Endothelial cell of umbilical vein (primary cell): ENCODE data around the gene SYCP1. TPM values are rescaled to one million over a fixed set of nuclear protein-coding genes. Genes with fewer than 3 reads are reported as not detected.

Experiments
- BruUV-seq: library from RNA; stranded (reverse); fragments of 400-500 nt; replicated peaks from 2 replicates; lab custom pipeline; 2021; lab: Mats Ljungman, UMichigan
- CTCF ChIA-PET: fragments of 300-600, 350-600 bp; sonication (Branson Sonifier 250); formaldehyde crosslinking; loops from one replicate; lab custom pipeline; 2021; ENCODE audit warnings: antibody characterized with exemption, inconsistent platforms; lab: Charles Lee
- POLR2A ChIA-PET: fragments of 300-600, 350-600 bp; sonication (Branson Sonifier 250); formaldehyde crosslinking; loops from one replicate; lab custom pipeline; 2021; ENCODE audit warnings: antibody characterized with exemption, inconsistent platforms; lab: Charles Lee
- DNase-seq: peaks from one replicate; pipeline ENCODE4 v3.0.0-alpha.2; 2011; ENCODE audit warnings: low read depth, low spot score
- FAIRE-seq: peaks from 2 replicates; lab custom pipeline; 2011; peaks lifted over from hg19 to GRCh38; lab: Jason Lieb, UNC
- H2AFZ ChIP-seq: 2 replicates; pipeline ENCODE4 v1.6.0; 2012; ENCODE audit warnings: low read depth, low read length, control low read depth, inconsistent platforms
- H3K27ac ChIP-seq: 2 replicates; pipeline ENCODE4 v1.5.1; 2011; ENCODE audit warnings: low read depth, mild to moderate bottlenecking, control low read depth, low read length, moderate library complexity; ENCODE audit not compliant: insufficient read depth
- H3K27me3 ChIP-seq, 2 experiments: 2 replicates each; pipeline versions ENCODE4 v1.6.0 to v1.6.1; 2011; ENCODE audit warnings: low read length in 2 of 2, mixed read lengths in 1 of 2; ENCODE audit not compliant: control insufficient read depth in 2 of 2, insufficient read depth in 2 of 2
- H3K36me3 ChIP-seq, 2 experiments: 2 replicates in 1 of 2; 3 replicates in 1 of 2; pipeline ENCODE4 v1.5.1; 2011; ENCODE audit warnings: low read length in 2 of 2, mild to moderate bottlenecking in 1 of 2, moderate library complexity in 1 of 2; ENCODE audit not compliant: control insufficient read depth in 2 of 2, insufficient read depth in 2 of 2; ENCODE audit errors: extremely low read depth in 1 of 2
- H3K4me1 ChIP-seq: 3 replicates; pipeline ENCODE4 v1.5.1; 2011; ENCODE audit warnings: mild to moderate bottlenecking, low read length; ENCODE audit not compliant: control insufficient read depth, insufficient read depth; ENCODE audit errors: extremely low read depth
- H3K4me2 ChIP-seq: 2 replicates; pipeline ENCODE4 v1.6.1; 2011; ENCODE audit warnings: low read length, control low read depth, mixed read lengths; ENCODE audit not compliant: insufficient read depth
- H3K4me3 ChIP-seq, 3 experiments: fragments of 200-600 bp in 1 of 3; sonication (generic), shearing (Covaris generic) in 1 of 3; replicated peaks in 1 of 3; 2 replicates each; pipeline ENCODE4 v1.5.1; 2011 to 2016; ENCODE audit warnings: control low read depth in 3 of 3, low read length in 3 of 3, mild to moderate bottlenecking in 2 of 3, inconsistent platforms in 1 of 3, low read depth in 1 of 3, moderate library complexity in 1 of 3; ENCODE audit not compliant: insufficient read depth in 1 of 3
- H3K79me2 ChIP-seq: 2 replicates; pipeline ENCODE4 v1.6.0; 2012; ENCODE audit warnings: low read length, inconsistent platforms; ENCODE audit not compliant: control insufficient read depth, insufficient read depth
- H3K9ac ChIP-seq: replicated peaks from 2 replicates; pipeline ENCODE3; 2011; ENCODE audit warnings: low read length, control low read depth; ENCODE audit not compliant: insufficient read depth; ENCODE audit errors: extremely low read depth
- H3K9me1 ChIP-seq: replicated peaks from 3 replicates; pipeline ENCODE4 v1.6.0; 2011; ENCODE audit warnings: mild to moderate bottlenecking, low read length; ENCODE audit not compliant: control insufficient read depth, insufficient read depth; ENCODE audit errors: extremely low read depth
- H3K9me3 ChIP-seq: replicated peaks from 2 replicates; pipeline ENCODE4 v1.5.1; 2012; ENCODE audit warnings: low read length, inconsistent platforms; ENCODE audit not compliant: control insufficient read depth, insufficient read depth
- H4K20me1 ChIP-seq: replicated peaks from 2 replicates; pipeline ENCODE3; 2011; ENCODE audit warnings: mild to moderate bottlenecking, low read length; ENCODE audit not compliant: control insufficient read depth, insufficient read depth; ENCODE audit errors: extremely low read depth
- CTCF ChIP-seq, 2 donors: IDR thresholded peaks; 1 replicate in 1 of 2; 2 replicates in 1 of 2; pipeline ENCODE4 v1.5.1; 2011; ENCODE audit warnings: low read length in 2 of 2, mild to moderate bottlenecking in 2 of 2, moderate library complexity in 2 of 2, control low read depth in 1 of 2, inconsistent platforms in 1 of 2, low read depth in 1 of 2; ENCODE audit not compliant: insufficient read depth in 1 of 2; ENCODE audit errors: extremely low read depth in 1 of 2
- EZH2 ChIP-seq: IDR thresholded peaks from 2 replicates; pipeline ENCODE4 v1.6.1; 2012; ENCODE audit warnings: borderline replicate concordance, low read depth, mild to moderate bottlenecking, moderate library complexity, low read length, inconsistent platforms; ENCODE audit not compliant: severe bottlenecking
- FOS ChIP-seq: IDR thresholded peaks from 2 replicates; pipeline ENCODE4 v1.6.1; 2011; ENCODE audit warnings: mild to moderate bottlenecking, low read length, moderate library complexity, borderline replicate concordance; ENCODE audit not compliant: insufficient read depth
- GATA2 ChIP-seq: IDR thresholded peaks from 2 replicates; pipeline ENCODE4 v1.7.0; 2011; ENCODE audit warnings: low read depth, mild to moderate bottlenecking, moderate library complexity, mixed read lengths, low read length; ENCODE audit not compliant: insufficient read length, insufficient read depth
- JUN ChIP-seq: IDR thresholded peaks from 2 replicates; pipeline ENCODE4 v1.6.1; 2011; ENCODE audit warnings: borderline replicate concordance, low read depth; ENCODE audit not compliant: insufficient read length, insufficient read depth
- MAX ChIP-seq: IDR thresholded peaks from 2 replicates; pipeline ENCODE4 v1.6.1; 2011; ENCODE audit not compliant: insufficient read depth, insufficient read length
- MYC ChIP-seq: IDR thresholded peaks from one replicate; pipeline ENCODE4 v1.6.1; 2011; ENCODE audit warnings: mild to moderate bottlenecking, low read depth, low read length
- POLR2A ChIP-seq: IDR thresholded peaks from 2 replicates; pipeline ENCODE4 v1.6.1; 2012; ENCODE audit warnings: low read depth, mild to moderate bottlenecking, control low read depth, low read length
- POLR2AphosphoS5 ChIP-seq: IDR thresholded peaks from 2 replicates; pipeline ENCODE4 v1.6.1; 2012; ENCODE audit warnings: low read depth, mild to moderate bottlenecking, control low read depth, low read length, moderate library complexity; ENCODE audit not compliant: insufficient read depth
- dilution Hi-C: fragments of 300-500 bp; cut with MboI; formaldehyde crosslinking; loops from one replicate; pipeline ENCODE4 v1.15.0; 2019; ENCODE audit warnings: low sequenced_read_pairs; ENCODE audit not compliant: extremely low pct_ligation_motif_present
- intact Hi-C: fragments of 100-400 bp; cut with micrococcal nuclease; formaldehyde crosslinking; loops from one replicate; pipeline ENCODE4 v1.10.0; 2022
- polyA plus RNA-seq, 4 experiments: library from polyadenylated mRNA; depleted of rRNA in 3 of 4; stranded (reverse) in 3 of 4; unstranded in 1 of 4; fragments of >200 nt; gene quantifications; 2 replicates each; pipeline versions ENCODE4 v1.2.1 to v1.2.3, GENCODE V29; 2011 to 2012; ENCODE audit warnings: missing spikeins in 1 of 4
- total RNA-seq: library from RNA; stranded (reverse); gene quantifications from 2 replicates; pipeline ENCODE4 v1.2.3, GENCODE V29; 2021

Gene SYCP1
- total and polyA plus RNA-seq, 2 donors (not counting 3 experiments of a cell fraction or from before 2014, with no cell fraction given) = not detected

GRCh38 chr1:114926607-114927006, 71.9 kb downstream of the SYCP1 start:
- H2AFZ ChIP-seq = no peak overlapping the region
- no peaks in the 10 kb centered on the region for H3K9me3 ChIP-seq
- BruUV-seq = no TSS peak
- H3K4me3 ChIP-seq = no peak overlapping the region
- no peaks in the 10 kb centered on the region for H3K4me1 ChIP-seq
- ChIA-PET CTCF (interaction anchor here (0.6 to 1.0 kb wide), 3 partner anchors 8 to 657 kb away, joined by 3 to 4 read pairs (median 3); no protein-coding TSS in a partner anchor), POLR2A (no interaction called here)
- H3K36me3 ChIP-seq = no peaks in the 10 kb centered on the region
- no peaks in the 10 kb centered on the region for H4K20me1 ChIP-seq
- no peak overlapping the region for H3K4me2 ChIP-seq
- intact Hi-C loops = no loop called here
- dilution Hi-C loops = no loop called here
- no peak overlapping the region for H3K9ac ChIP-seq
- FAIRE-seq (no peak), DNase-seq (no peak)
- no peak for TF ChIP-seq POLR2AphosphoS5
- TF ChIP-seq EZH2 = no peak
- no peak for TF ChIP-seq MAX
- no peak for TF ChIP-seq POLR2A
- TF ChIP-seq FOS = no peak
- TF ChIP-seq JUN = no peak
- no peak for TF ChIP-seq MYC
- TF ChIP-seq CTCF (IDR thresholded peaks at IDR 0.05; ENCODE audit: extremely low read depth in 1 of 2, insufficient read depth in 1 of 2, low read depth in 1 of 2, low read length in 2 of 2) = no peak
- TF ChIP-seq GATA2 = no peak
- no peak overlapping the region for H3K27ac ChIP-seq
- peaks cover 0 to 2% of the 10 kb centered on the region in 2 experiments for H3K27me3 ChIP-seq
- no peaks in the 10 kb centered on the region for H3K9me1 ChIP-seq
- no peaks in the 10 kb centered on the region for H3K79me2 ChIP-seq
